Measurements from ENCODE around the gene TENT4A. TPM values are rescaled to one million over a fixed set of nuclear protein-coding genes. Genes with fewer than 3 reads are reported as not detected.

Gene TENT4A
- total and polyA plus RNA-seq, 10 donors, result 7.1 to 44.8 (median 33.0) TPM

- intact Hi-C loops (cut with DNase I; ENCODE audit: low total_unique reads), result no loop called here
- Histone ChIP-seq H3K9me3 (no peaks in the 10 kb centered on the region), H3K27ac (no peak overlapping the region), H3K27me3 (replicated peaks in 1 of 7) (no peaks in the 10 kb centered on the region), H3K36me3 (peaks cover 0 to 100% (median 88%) of the 10 kb centered on the region in 6 donors), H3K4me3 (no peak overlapping the region), H3K4me1 (no peaks in the 10 kb centered on the region)
- TF ChIP-seq POLR2AphosphoS5 (IDR thresholded peaks at IDR 0.05), result no peak
- no peak for TF ChIP-seq CTCF (IDR thresholded peaks at IDR 0.05 in 8 of 11, conservative IDR thresholded peaks at IDR 0.05 in 3 of 11)
- no peak for TF ChIP-seq POLR2A (IDR thresholded peaks at IDR 0.05)
- WGBS, 5 donors, result 83 to 88% (median 86%) methylated on average over 18 of the region's 18 CpGs
- DNase-seq, result peak; percentile 68
Measured at GRCh38 chr5:6750951-6751685, 37.9 kb downstream of the TENT4A start.

- no peak overlapping the region for H3K4me3 ChIP-seq
- TF ChIP-seq CTCF (IDR thresholded peaks at IDR 0.05 in 8 of 11, conservative IDR thresholded peaks at IDR 0.05 in 3 of 11), result no peak
- TF ChIP-seq POLR2A (IDR thresholded peaks at IDR 0.05), result no peak
- TF ChIP-seq POLR2AphosphoS5 (IDR thresholded peaks at IDR 0.05), result no peak
- intact Hi-C loops (cut with DNase I; ENCODE audit: low total_unique reads), result no loop called here
- no peaks in the 10 kb centered on the region for H3K4me1 ChIP-seq
- H3K27me3 ChIP-seq (replicated peaks in 1 of 7), result no peaks in the 10 kb centered on the region
- H3K27ac ChIP-seq, result no peak overlapping the region
- H3K36me3 ChIP-seq, result peaks cover 0 to 100% (median 85%) of the 10 kb centered on the region in 6 donors
- DNase-seq, result peak; percentile 42
- no peaks in the 10 kb centered on the region for H3K9me3 ChIP-seq
- 96 to 97% (median 97%) methylated on average over 12 of the region's 12 CpGs for WGBS, 5 donors
Measured at GRCh38 chr5:6752236-6752635, 39.0 kb downstream of the TENT4A start.

GRCh38 chr5:6752782-6753181, 39.5 kb downstream of the TENT4A start:
- peak; percentile 28 for DNase-seq
- Histone ChIP-seq H3K36me3 (peaks cover 0 to 100% (median 87%) of the 10 kb centered on the region in 6 donors), H3K4me3 (no peak overlapping the region), H3K27ac (no peak overlapping the region), H3K27me3 (replicated peaks in 1 of 7) (no peaks in the 10 kb centered on the region), H3K9me3 (no peaks in the 10 kb centered on the region), H3K4me1 (no peaks in the 10 kb centered on the region)
- 97 to 98% (median 97%) methylated on average over 11 of the region's 11 CpGs for WGBS, 5 donors
- intact Hi-C loops (cut with DNase I; ENCODE audit: low total_unique reads), result no loop called here
- TF ChIP-seq CTCF (IDR thresholded peaks at IDR 0.05 in 8 of 11, conservative IDR thresholded peaks at IDR 0.05 in 3 of 11), result no peak
- no peak for TF ChIP-seq POLR2A (IDR thresholded peaks at IDR 0.05)
- no peak for TF ChIP-seq POLR2AphosphoS5 (IDR thresholded peaks at IDR 0.05)

- Histone ChIP-seq H3K36me3 (peaks cover 0 to 100% (median 83%) of the 10 kb centered on the region in 6 donors), H3K4me1 (no peaks in the 10 kb centered on the region), H3K4me3 (no peak overlapping the region), H3K9me3 (no peaks in the 10 kb centered on the region), H3K27me3 (replicated peaks in 1 of 7) (no peaks in the 10 kb centered on the region), H3K27ac (no peak overlapping the region)
- peak; percentile 62 for DNase-seq
- TF ChIP-seq CTCF (IDR thresholded peaks at IDR 0.05 in 8 of 11, conservative IDR thresholded peaks at IDR 0.05 in 3 of 11), result no peak
- no peak for TF ChIP-seq POLR2A (IDR thresholded peaks at IDR 0.05)
- TF ChIP-seq POLR2AphosphoS5 (IDR thresholded peaks at IDR 0.05), result no peak
- 91 to 98% (median 96%) methylated on average over 11 of the region's 11 CpGs for WGBS, 5 donors
- intact Hi-C loops (cut with DNase I; ENCODE audit: low total_unique reads), result no loop called here
Measured at GRCh38 chr5:6753851-6754250, 40.6 kb downstream of the TENT4A start.
